Epithelial cell of prostate (primary cell): ENCODE measurements around the gene PET100.

Experiments
- DNase-seq: peaks from one replicate; pipeline ENCODE4 v3.0.0-alpha.2; 2011; ENCODE audit warnings: low read depth, low spot score
- H3K27ac ChIP-seq: fragments of 450-650 bp; 2 replicates; pipeline ENCODE4 v1.5.1; 2017; ENCODE audit warnings: mild to moderate bottlenecking

The PET100 gene

GRCh38 chr19:7611541-7612279 lies 17.9 kb upstream of the PET100 start:
- no peak for DNase-seq
- H3K27ac ChIP-seq = no peak overlapping the region

GRCh38 chr19:7612282-7613274 lies 17.0 kb upstream of the PET100 start:
- no peak for DNase-seq
- H3K27ac ChIP-seq = no peak overlapping the region

GRCh38 chr19:7614859-7615741 lies 14.5 kb upstream of the PET100 start:
- DNase-seq = no peak
- no peak overlapping the region for H3K27ac ChIP-seq

GRCh38 chr19:7617172-7617571 lies 12.4 kb upstream of the PET100 start:
- DNase-seq = no peak
- H3K27ac ChIP-seq = no peak overlapping the region

GRCh38 chr19:7617735-7618134 lies 11.9 kb upstream of the PET100 start:
- DNase-seq = no peak
- H3K27ac ChIP-seq = no peak overlapping the region

GRCh38 chr19:7618348-7618747 lies 11.2 kb upstream of the PET100 start:
- DNase-seq = no peak
- H3K27ac ChIP-seq = peak overlapping the region; percentile 64

- no peak for DNase-seq
Observed at GRCh38 chr19:7618771-7619510, 10.7 kb upstream of the PET100 start.

GRCh38 chr19:7619671-7620441 lies 9.7 kb upstream of the PET100 start:
- H3K27ac ChIP-seq = peak overlapping the region; percentile 64
- DNase-seq = no peak

More at GRCh38 chr19:7618771-7619510, 10.7 kb upstream of the PET100 start:
- peak overlapping the region; percentile 64 for H3K27ac ChIP-seq

- no peak overlapping the region for H3K27ac ChIP-seq
- no peak for DNase-seq
Observed at GRCh38 chr19:7620442-7621412, 8.9 kb upstream of the PET100 start.

- DNase-seq = no peak
- H3K27ac ChIP-seq = no peak overlapping the region
Observed at GRCh38 chr19:7622933-7623685, 6.5 kb upstream of the PET100 start.

- no peak for DNase-seq
- no peak overlapping the region for H3K27ac ChIP-seq
Observed at GRCh38 chr19:7623725-7624603, 5.6 kb upstream of the PET100 start.

GRCh38 chr19:7624810-7625209 lies 4.8 kb upstream of the PET100 start:
- H3K27ac ChIP-seq = no peak overlapping the region
- DNase-seq = no peak

GRCh38 chr19:7625763-7626372 lies 3.7 kb upstream of the PET100 start:
- no peak overlapping the region for H3K27ac ChIP-seq
- DNase-seq = no peak

- no peak overlapping the region for H3K27ac ChIP-seq
- DNase-seq = no peak
Observed at GRCh38 chr19:7627166-7627565, 2.4 kb upstream of the PET100 start.

- DNase-seq = no peak
- H3K27ac ChIP-seq = peak overlapping the region; percentile 24
Observed at GRCh38 chr19:7628589-7629311, 843 bp upstream of the PET100 start.
